Measurements from ENCODE around the gene NCAM2. TPM values are rescaled to one million over a fixed set of nuclear protein-coding genes. Genes with fewer than 3 reads are reported as not detected.

NCAM2 gene
- total and polyA plus RNA-seq, 4 donors = 0.45 to 11.7 (median 5.8) TPM

- TF ChIP-seq CTCF (IDR thresholded peaks at IDR 0.05; ENCODE audit: control extremely low read depth, extremely low read depth) = no peak
- DNase-seq = peak in 1 of 3 donors; percentile 27
- Histone ChIP-seq H3K36me3 (ENCODE audit: control insufficient read depth in 4 of 4, insufficient read depth in 4 of 4, low read length in 4 of 4) (no peaks in the 10 kb centered on the region), H3K27me3 (ENCODE audit: control insufficient read depth in 3 of 3, insufficient read depth in 3 of 3, low read length in 2 of 3) (no peaks in the 10 kb centered on the region), H3K9ac (ENCODE audit: insufficient read depth in 1 of 2, low read length in 2 of 2) (no peak overlapping the region), H3K27ac (ENCODE audit: low read depth in 1 of 2, low read length in 1 of 2) (no peak overlapping the region), H3K4me1 (ENCODE audit: control insufficient read depth in 5 of 5, insufficient read depth in 5 of 5, low read length in 5 of 5) (no peaks in the 10 kb centered on the region), H3K4me3 (no peak overlapping the region), H3K9me3 (ENCODE audit: control insufficient read depth in 4 of 4, insufficient read depth in 3 of 4, low read length in 3 of 4) (no peaks in the 10 kb centered on the region)
- no peak for ATAC-seq (ENCODE audit: insufficient read depth, low FRiP score)
- WGBS, 2 donors = 60 to 72% methylated on average over 2 of the region's 2 CpGs
Measured at GRCh38 chr21:21188513-21189195, 190.4 kb downstream of the NCAM2 start.

GRCh38 chr21:21195417-21195943, 197.3 kb downstream of the NCAM2 start:
- no peak overlapping the region for H3K9ac ChIP-seq (ENCODE audit: insufficient read depth in 1 of 2, low read length in 2 of 2)
- WGBS, 2 donors = 89 to 100% methylated on average over 1 of the region's 1 CpG
- DNase-seq (no peak), ATAC-seq (ENCODE audit: insufficient read depth, low FRiP score) (no peak)
- TF ChIP-seq CTCF (IDR thresholded peaks at IDR 0.05; ENCODE audit: control extremely low read depth, extremely low read depth) = no peak
- H3K36me3 ChIP-seq (ENCODE audit: control insufficient read depth in 4 of 4, insufficient read depth in 4 of 4, low read length in 4 of 4) = no peaks in the 10 kb centered on the region
- no peaks in the 10 kb centered on the region for H3K4me1 ChIP-seq (ENCODE audit: control insufficient read depth in 5 of 5, insufficient read depth in 5 of 5, low read length in 5 of 5)
- H3K27ac ChIP-seq (ENCODE audit: low read depth in 1 of 2, low read length in 1 of 2) = no peak overlapping the region
- H3K27me3 ChIP-seq (ENCODE audit: control insufficient read depth in 3 of 3, insufficient read depth in 3 of 3, low read length in 2 of 3) = no peaks in the 10 kb centered on the region
- no peak overlapping the region for H3K4me3 ChIP-seq
- no peaks in the 10 kb centered on the region for H3K9me3 ChIP-seq (ENCODE audit: control insufficient read depth in 4 of 4, insufficient read depth in 3 of 4, low read length in 3 of 4)

GRCh38 chr21:21196087-21196486, 197.9 kb downstream of the NCAM2 start:
- Histone ChIP-seq H3K27ac (ENCODE audit: low read depth in 1 of 2, low read length in 1 of 2) (no peak overlapping the region), H3K4me1 (ENCODE audit: control insufficient read depth in 5 of 5, insufficient read depth in 5 of 5, low read length in 5 of 5) (no peaks in the 10 kb centered on the region), H3K9ac (ENCODE audit: insufficient read depth in 1 of 2, low read length in 2 of 2) (no peak overlapping the region), H3K9me3 (ENCODE audit: control insufficient read depth in 4 of 4, insufficient read depth in 3 of 4, low read length in 3 of 4) (no peaks in the 10 kb centered on the region), H3K36me3 (ENCODE audit: control insufficient read depth in 4 of 4, insufficient read depth in 4 of 4, low read length in 4 of 4) (no peaks in the 10 kb centered on the region), H3K4me3 (no peak overlapping the region), H3K27me3 (ENCODE audit: control insufficient read depth in 3 of 3, insufficient read depth in 3 of 3, low read length in 2 of 3) (no peaks in the 10 kb centered on the region)
- no peak for TF ChIP-seq CTCF (IDR thresholded peaks at IDR 0.05; ENCODE audit: control extremely low read depth, extremely low read depth)
- DNase-seq (no peak), ATAC-seq (ENCODE audit: insufficient read depth, low FRiP score) (no peak)
- WGBS, 2 donors = 75 to 89% methylated on average over 3 of the region's 3 CpGs
